GM23338 (cell line): ENCODE data around the gene ENTR1. TPM values are rescaled to one million over a fixed set of nuclear protein-coding genes. Genes with fewer than 3 reads are reported as not detected.
A peak's percentile ranks its signal among the peaks of the same experiment; 100 is the strongest.

Source experiments
- ATAC-seq: fragments of 200-7000 bp; cut with Tn5 transposase; 3 replicates; pipeline ENCODE4 v1.9.1; 2020
- DNase-seq: peaks from one replicate; pipeline ENCODE4 v3.0.0-alpha.2; 2015; ENCODE audit warnings: low spot score
- H2AFZ ChIP-seq: fragments of 200-600 bp; sonication (generic); 2 replicates; pipeline ENCODE4 v1.8.0; 2016; ENCODE audit warnings: antibody characterized with exemption, mild to moderate bottlenecking, moderate library complexity
- H3F3A ChIP-seq: fragments of 200-600 bp; sonication (generic); replicated peaks from 2 replicates; pipeline ENCODE4 v1.8.0; 2017; ENCODE audit warnings: antibody characterized with exemption, mixed run types, low read depth
- H3K27ac ChIP-seq: fragments of 200-600 bp; sonication (generic); 2 replicates; pipeline ENCODE4 v1.6.1; 2016; ENCODE audit warnings: low read depth
- H3K27me3 ChIP-seq: fragments of 200-600 bp; sonication (generic); 2 replicates; pipeline ENCODE4 v1.8.0; 2016; ENCODE audit warnings: mild to moderate bottlenecking, mixed run types, moderate library complexity; ENCODE audit not compliant: insufficient read depth
- H3K36me3 ChIP-seq: fragments of 200-600 bp; sonication (generic); 2 replicates; pipeline ENCODE4 v1.8.0; 2016; ENCODE audit warnings: mild to moderate bottlenecking; ENCODE audit not compliant: insufficient read depth
- H3K4me1 ChIP-seq: fragments of 200-600 bp; sonication (generic); 2 replicates; pipeline ENCODE4 v1.8.0; 2016; ENCODE audit warnings: mild to moderate bottlenecking, moderate library complexity; ENCODE audit not compliant: insufficient read depth
- H3K4me2 ChIP-seq: fragments of 200-600 bp; sonication (generic); 2 replicates; pipeline ENCODE4 v1.7.1; 2017; ENCODE audit warnings: mixed run types
- H3K4me3 ChIP-seq: fragments of 200-600 bp; sonication (generic); 2 replicates; pipeline ENCODE4 v1.6.1; 2016; ENCODE audit warnings: mixed run types
- H3K79me2 ChIP-seq: fragments of 200-600 bp; sonication (generic); replicated peaks from 2 replicates; pipeline ENCODE4 v1.8.0; 2017; ENCODE audit warnings: mild to moderate bottlenecking; ENCODE audit not compliant: insufficient read depth
- H3K9me2 ChIP-seq: fragments of 200-600 bp; sonication (generic); 2 replicates; pipeline ENCODE4 v1.8.0; 2017; ENCODE audit not compliant: insufficient read depth
- H4K20me1 ChIP-seq: fragments of 200-600 bp; sonication (generic); replicated peaks from 2 replicates; pipeline ENCODE4 v1.8.0; 2017; ENCODE audit warnings: mild to moderate bottlenecking; ENCODE audit not compliant: insufficient read depth
- H3K27ac Mint-ChIP-seq: 2 replicates; pipeline ENCODE4 v1.8.0; 2020; ENCODE audit warnings: inconsistent platforms, mild to moderate bottlenecking, moderate library complexity, mixed read lengths
- H3K27me3 Mint-ChIP-seq: 3 replicates; pipeline ENCODE4 v1.8.0; 2022; ENCODE audit warnings: low read depth, mild to moderate bottlenecking, moderate library complexity, mixed read lengths, inconsistent platforms; ENCODE audit not compliant: insufficient read depth, poor library complexity
- H3K36me3 Mint-ChIP-seq: 3 replicates; pipeline ENCODE4 v1.8.0; 2021; ENCODE audit warnings: low read depth, mild to moderate bottlenecking, inconsistent platforms, moderate library complexity, mixed read lengths
- H3K4me1 Mint-ChIP-seq: 3 replicates; pipeline ENCODE4 v1.8.0; 2020; ENCODE audit warnings: mild to moderate bottlenecking, inconsistent platforms, mixed read lengths
- H3K4me3 Mint-ChIP-seq: 3 replicates; pipeline ENCODE4 v1.8.0; 2021; ENCODE audit warnings: moderate library complexity, mild to moderate bottlenecking, inconsistent platforms, mixed read lengths
- H3K9me3 Mint-ChIP-seq: 3 replicates; pipeline ENCODE4 v1.8.0; 2020; ENCODE audit warnings: moderate library complexity, mild to moderate bottlenecking, inconsistent platforms, mixed read lengths
- CREB1 ChIP-seq: fragments of 250-450 bp; sonication (Bioruptor Pico); IDR thresholded peaks from 2 replicates; pipeline ENCODE4 v1.5.0; 2020; ENCODE audit warnings: low read depth, mild to moderate bottlenecking, moderate library complexity
- EZH2 ChIP-seq: fragments of 200-600 bp; sonication (generic); IDR thresholded peaks from one replicate; pipeline ENCODE4 v1.8.0; 2017; ENCODE audit warnings: antibody characterized with exemption, mild to moderate bottlenecking, low read depth; ENCODE audit not compliant: unreplicated experiment
- EZH2phosphoT487 ChIP-seq: fragments of 200-600 bp; sonication (generic); IDR thresholded peaks from one replicate; pipeline ENCODE4 v1.8.1; 2018; ENCODE audit warnings: antibody characterized with exemption; ENCODE audit not compliant: unreplicated experiment
- NANOG ChIP-seq: IDR thresholded peaks from 2 replicates; pipeline ENCODE4 v1.6.1; 2016; ENCODE audit warnings: antibody characterized with exemption, borderline replicate concordance
- POLR2AphosphoS5 ChIP-seq: IDR thresholded peaks from 2 replicates; pipeline ENCODE4 v1.6.1; 2016; ENCODE audit warnings: antibody characterized with exemption, low read depth
- STAT1 ChIP-seq: IDR thresholded peaks from one replicate; pipeline ENCODE4 v1.6.1; 2016; ENCODE audit warnings: antibody characterized with exemption; ENCODE audit not compliant: unreplicated experiment
- ZNF114 ChIP-seq: fragments of 250-450 bp; sonication (Bioruptor Pico); IDR thresholded peaks from 2 replicates; pipeline ENCODE4 v1.5.0; 2020; ENCODE audit warnings: mild to moderate bottlenecking, moderate library complexity
- ZNF331 ChIP-seq: fragments of 250-450 bp; sonication (Bioruptor Pico); IDR thresholded peaks from 2 replicates; pipeline ENCODE4 v1.5.0; 2020; ENCODE audit warnings: low read depth, mild to moderate bottlenecking, moderate library complexity
- polyA plus RNA-seq: library from polyadenylated mRNA; unstranded; fragments of >200 nt; fragmentation: Nextera tagmentation; extraction: Ambion mirVana; gene quantifications from 2 replicates; pipeline ENCODE4 v1.2.1, GENCODE V29; 2016
- total RNA-seq: library from RNA; depleted of rRNA; stranded (reverse); fragments of >200 nt; shearing (Covaris generic); gene quantifications from 2 replicates; pipeline ENCODE4 v1.2.3, GENCODE V29; 2014
- TF ChIP-seq, protein P1 (sequence below): fragments of 250-450 bp; sonication (Bioruptor Pico); IDR thresholded peaks from 2 replicates; pipeline ENCODE4 v1.5.0; 2020; ENCODE audit warnings: mild to moderate bottlenecking, moderate library complexity
- TF ChIP-seq, protein P2 (sequence below), 2 experiments: fragments of 200-600 bp in 1 of 2; sonication (generic) in 1 of 2; conservative IDR thresholded peaks; 2 replicates each; pipeline versions ENCODE4 v1.5.1 to v1.6.1; 2016 to 2017; ENCODE audit warnings: antibody characterized with exemption in 2 of 2, low read depth in 2 of 2, mild to moderate bottlenecking in 2 of 2, moderate library complexity in 1 of 2
- TF ChIP-seq, protein P3 (sequence below): IDR thresholded peaks from one replicate; pipeline ENCODE4 v1.6.1; 2018; ENCODE audit warnings: antibody characterized with exemption; ENCODE audit not compliant: unreplicated experiment

The ENTR1 gene
- total and polyA plus RNA-seq, 2 experiments from 2014 or later, result 25.6 to 91.9 TPM

DNA sequence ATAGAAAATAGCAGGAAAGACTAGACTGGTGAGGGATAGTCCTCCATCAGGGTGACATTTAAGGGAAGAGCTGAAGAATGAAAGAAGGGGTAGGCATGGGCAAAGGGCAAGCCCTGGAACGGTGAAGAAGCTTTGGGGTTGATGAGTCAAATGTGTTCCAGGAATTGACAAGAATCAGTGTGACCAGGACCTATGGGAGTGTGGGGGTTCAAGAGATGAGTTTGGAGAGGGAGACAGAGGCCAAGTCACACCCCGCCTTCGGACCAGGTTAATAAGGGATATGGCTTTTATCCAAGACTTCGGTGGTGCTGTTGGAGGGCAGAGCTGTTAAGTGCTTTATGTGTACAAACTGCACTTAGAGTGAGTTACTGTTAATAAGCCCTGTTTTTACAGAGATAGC, 964 bp upstream of the ENTR1 start (continued):
- TF ChIP-seq, protein P1, sequence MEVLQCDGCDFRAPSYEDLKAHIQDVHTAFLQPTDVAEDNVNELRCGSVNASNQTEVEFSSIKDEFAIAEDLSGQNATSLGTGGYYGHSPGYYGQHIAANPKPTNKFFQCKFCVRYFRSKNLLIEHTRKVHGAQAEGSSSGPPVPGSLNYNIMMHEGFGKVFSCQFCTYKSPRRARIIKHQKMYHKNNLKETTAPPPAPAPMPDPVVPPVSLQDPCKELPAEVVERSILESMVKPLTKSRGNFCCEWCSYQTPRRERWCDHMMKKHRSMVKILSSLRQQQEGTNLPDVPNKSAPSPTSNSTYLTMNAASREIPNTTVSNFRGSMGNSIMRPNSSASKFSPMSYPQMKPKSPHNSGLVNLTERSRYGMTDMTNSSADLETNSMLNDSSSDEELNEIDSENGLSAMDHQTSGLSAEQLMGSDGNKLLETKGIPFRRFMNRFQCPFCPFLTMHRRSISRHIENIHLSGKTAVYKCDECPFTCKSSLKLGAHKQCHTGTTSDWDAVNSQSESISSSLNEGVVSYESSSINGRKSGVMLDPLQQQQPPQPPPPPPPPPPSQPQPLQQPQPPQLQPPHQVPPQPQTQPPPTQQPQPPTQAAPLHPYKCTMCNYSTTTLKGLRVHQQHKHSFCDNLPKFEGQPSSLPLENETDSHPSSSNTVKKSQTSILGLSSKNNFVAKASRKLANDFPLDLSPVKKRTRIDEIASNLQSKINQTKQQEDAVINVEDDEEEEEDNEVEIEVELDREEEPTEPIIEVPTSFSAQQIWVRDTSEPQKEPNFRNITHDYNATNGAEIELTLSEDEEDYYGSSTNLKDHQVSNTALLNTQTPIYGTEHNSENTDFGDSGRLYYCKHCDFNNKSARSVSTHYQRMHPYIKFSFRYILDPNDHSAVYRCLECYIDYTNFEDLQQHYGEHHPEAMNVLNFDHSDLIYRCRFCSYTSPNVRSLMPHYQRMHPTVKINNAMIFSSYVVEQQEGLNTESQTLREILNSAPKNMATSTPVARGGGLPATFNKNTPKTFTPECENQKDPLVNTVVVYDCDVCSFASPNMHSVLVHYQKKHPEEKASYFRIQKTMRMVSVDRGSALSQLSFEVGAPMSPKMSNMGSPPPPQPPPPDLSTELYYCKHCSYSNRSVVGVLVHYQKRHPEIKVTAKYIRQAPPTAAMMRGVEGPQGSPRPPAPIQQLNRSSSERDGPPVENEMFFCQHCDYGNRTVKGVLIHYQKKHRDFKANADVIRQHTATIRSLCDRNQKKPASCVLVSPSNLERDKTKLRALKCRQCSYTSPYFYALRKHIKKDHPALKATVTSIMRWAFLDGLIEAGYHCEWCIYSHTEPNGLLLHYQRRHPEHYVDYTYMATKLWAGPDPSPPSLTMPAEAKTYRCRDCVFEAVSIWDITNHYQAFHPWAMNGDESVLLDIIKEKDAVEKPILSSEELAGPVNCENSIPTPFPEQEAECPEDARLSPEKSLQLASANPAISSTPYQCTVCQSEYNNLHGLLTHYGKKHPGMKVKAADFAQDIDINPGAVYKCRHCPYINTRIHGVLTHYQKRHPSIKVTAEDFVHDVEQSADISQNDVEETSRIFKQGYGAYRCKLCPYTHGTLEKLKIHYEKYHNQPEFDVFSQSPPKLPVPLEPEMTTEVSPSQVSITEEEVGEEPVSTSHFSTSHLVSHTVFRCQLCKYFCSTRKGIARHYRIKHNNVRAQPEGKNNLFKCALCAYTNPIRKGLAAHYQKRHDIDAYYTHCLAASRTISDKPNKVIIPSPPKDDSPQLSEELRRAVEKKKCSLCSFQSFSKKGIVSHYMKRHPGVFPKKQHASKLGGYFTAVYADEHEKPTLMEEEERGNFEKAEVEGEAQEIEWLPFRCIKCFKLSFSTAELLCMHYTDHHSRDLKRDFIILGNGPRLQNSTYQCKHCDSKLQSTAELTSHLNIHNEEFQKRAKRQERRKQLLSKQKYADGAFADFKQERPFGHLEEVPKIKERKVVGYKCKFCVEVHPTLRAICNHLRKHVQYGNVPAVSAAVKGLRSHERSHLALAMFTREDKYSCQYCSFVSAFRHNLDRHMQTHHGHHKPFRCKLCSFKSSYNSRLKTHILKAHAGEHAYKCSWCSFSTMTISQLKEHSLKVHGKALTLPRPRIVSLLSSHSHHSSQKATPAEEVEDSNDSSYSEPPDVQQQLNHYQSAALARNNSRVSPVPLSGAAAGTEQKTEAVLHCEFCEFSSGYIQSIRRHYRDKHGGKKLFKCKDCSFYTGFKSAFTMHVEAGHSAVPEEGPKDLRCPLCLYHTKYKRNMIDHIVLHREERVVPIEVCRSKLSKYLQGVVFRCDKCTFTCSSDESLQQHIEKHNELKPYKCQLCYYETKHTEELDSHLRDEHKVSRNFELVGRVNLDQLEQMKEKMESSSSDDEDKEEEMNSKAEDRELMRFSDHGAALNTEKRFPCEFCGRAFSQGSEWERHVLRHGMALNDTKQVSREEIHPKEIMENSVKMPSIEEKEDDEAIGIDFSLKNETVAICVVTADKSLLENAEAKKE (CRISPR knock-in tag), result no peak
- TF ChIP-seq EZH2phosphoT487 (no peak), CREB1 (CRISPR knock-in tag) (no peak), POLR2AphosphoS5 (no peak), NANOG (no peak), ZNF114 (CRISPR knock-in tag) (no peak)

DNA sequence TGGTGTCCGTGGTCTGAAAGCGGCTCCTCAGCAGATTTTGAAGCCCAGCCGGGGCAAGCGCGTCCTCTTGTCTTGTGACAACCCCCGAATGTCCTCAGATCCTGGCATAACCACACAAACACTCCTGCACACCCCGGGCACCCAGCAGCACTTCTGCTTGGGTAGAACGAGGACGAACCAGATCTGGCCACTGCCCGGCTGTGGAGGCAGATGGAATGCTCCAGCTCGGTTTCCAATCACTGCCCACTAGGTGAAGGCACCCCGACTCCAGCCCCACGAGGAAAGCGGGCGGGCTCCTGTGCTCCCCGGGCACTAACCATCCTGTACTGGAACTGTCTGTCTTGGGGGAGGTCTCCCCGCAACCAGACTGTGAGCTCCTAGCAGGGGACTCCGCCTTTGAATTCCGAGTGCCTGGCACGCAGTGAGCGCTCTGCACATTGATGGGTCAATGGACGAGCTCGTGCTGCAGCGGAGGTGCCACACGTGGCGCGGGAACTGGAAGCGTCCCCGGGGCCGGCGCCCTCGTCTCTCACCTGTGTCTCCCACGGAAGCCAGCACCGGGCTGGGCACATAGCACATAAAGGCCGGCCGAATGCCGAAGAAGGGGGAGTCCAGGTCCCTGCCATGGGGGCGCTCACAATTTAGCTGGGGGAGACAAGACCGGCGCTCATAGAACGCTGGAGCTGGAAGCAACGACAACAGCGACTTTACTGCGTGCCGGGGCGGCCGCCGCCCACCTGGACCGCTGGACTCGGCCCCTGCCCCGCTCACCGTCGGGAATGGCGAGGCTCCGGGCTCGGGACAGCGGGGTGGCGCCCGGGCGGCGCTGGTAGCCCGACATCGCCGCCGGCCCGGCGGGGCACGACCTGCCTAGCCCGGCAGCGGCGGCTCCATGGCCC, 608 bp downstream of the ENTR1 start:
- peaks cover 73% of the 10 kb centered on the region for H3K36me3 Mint-ChIP-seq
- H4K20me1 ChIP-seq, result peaks cover 24% of the 10 kb centered on the region
- H2AFZ ChIP-seq, result no peak overlapping the region; the same call in 1 of the 2 replicates
- H3K9me3 Mint-ChIP-seq, result no peaks in the 10 kb centered on the region
- ATAC-seq (peak; percentile 65), DNase-seq (peak; percentile 48)
- H3K4me1 Mint-ChIP-seq, result peaks cover 20% of the 10 kb centered on the region
- peaks cover 43% of the 10 kb centered on the region for H3K36me3 ChIP-seq
- peak overlapping the region; percentile 96 for H3K4me3 Mint-ChIP-seq
- H3F3A ChIP-seq, result peaks cover 16% of the 10 kb centered on the region
- peak overlapping the region; percentile 96 for H3K27ac Mint-ChIP-seq
- H3K4me2 ChIP-seq, result peak overlapping the region; percentile 96
- H3K79me2 ChIP-seq, result peaks cover 68% of the 10 kb centered on the region
- H3K4me1 ChIP-seq, result peaks cover 17% of the 10 kb centered on the region; the same call in 1 of the 2 replicates
- H3K27me3 ChIP-seq, result no peaks in the 10 kb centered on the region
- 0 out of 2 replicates have a peak overlapping the region, but pooled peaks have one; percentile 39 for H3K27ac ChIP-seq
- no peaks in the 10 kb centered on the region for H3K9me2 ChIP-seq
- peaks cover 30% of the 10 kb centered on the region for H3K27me3 Mint-ChIP-seq
- H3K4me3 ChIP-seq, result peak overlapping the region; percentile 96
- TF ChIP-seq EZH2 (no peak), ZNF331 (CRISPR knock-in tag) (no peak), CREB1 (CRISPR knock-in tag) (no peak), POLR2AphosphoS5 (no peak), STAT1 (no peak), EZH2phosphoT487 (no peak), NANOG (no peak)
- TF ChIP-seq, protein P2, sequence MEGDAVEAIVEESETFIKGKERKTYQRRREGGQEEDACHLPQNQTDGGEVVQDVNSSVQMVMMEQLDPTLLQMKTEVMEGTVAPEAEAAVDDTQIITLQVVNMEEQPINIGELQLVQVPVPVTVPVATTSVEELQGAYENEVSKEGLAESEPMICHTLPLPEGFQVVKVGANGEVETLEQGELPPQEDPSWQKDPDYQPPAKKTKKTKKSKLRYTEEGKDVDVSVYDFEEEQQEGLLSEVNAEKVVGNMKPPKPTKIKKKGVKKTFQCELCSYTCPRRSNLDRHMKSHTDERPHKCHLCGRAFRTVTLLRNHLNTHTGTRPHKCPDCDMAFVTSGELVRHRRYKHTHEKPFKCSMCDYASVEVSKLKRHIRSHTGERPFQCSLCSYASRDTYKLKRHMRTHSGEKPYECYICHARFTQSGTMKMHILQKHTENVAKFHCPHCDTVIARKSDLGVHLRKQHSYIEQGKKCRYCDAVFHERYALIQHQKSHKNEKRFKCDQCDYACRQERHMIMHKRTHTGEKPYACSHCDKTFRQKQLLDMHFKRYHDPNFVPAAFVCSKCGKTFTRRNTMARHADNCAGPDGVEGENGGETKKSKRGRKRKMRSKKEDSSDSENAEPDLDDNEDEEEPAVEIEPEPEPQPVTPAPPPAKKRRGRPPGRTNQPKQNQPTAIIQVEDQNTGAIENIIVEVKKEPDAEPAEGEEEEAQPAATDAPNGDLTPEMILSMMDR (conservative IDR thresholded peaks at IDR 0.05; ENCODE audit: low read depth in 2 of 2), result no peak
- TF ChIP-seq, protein P3, sequence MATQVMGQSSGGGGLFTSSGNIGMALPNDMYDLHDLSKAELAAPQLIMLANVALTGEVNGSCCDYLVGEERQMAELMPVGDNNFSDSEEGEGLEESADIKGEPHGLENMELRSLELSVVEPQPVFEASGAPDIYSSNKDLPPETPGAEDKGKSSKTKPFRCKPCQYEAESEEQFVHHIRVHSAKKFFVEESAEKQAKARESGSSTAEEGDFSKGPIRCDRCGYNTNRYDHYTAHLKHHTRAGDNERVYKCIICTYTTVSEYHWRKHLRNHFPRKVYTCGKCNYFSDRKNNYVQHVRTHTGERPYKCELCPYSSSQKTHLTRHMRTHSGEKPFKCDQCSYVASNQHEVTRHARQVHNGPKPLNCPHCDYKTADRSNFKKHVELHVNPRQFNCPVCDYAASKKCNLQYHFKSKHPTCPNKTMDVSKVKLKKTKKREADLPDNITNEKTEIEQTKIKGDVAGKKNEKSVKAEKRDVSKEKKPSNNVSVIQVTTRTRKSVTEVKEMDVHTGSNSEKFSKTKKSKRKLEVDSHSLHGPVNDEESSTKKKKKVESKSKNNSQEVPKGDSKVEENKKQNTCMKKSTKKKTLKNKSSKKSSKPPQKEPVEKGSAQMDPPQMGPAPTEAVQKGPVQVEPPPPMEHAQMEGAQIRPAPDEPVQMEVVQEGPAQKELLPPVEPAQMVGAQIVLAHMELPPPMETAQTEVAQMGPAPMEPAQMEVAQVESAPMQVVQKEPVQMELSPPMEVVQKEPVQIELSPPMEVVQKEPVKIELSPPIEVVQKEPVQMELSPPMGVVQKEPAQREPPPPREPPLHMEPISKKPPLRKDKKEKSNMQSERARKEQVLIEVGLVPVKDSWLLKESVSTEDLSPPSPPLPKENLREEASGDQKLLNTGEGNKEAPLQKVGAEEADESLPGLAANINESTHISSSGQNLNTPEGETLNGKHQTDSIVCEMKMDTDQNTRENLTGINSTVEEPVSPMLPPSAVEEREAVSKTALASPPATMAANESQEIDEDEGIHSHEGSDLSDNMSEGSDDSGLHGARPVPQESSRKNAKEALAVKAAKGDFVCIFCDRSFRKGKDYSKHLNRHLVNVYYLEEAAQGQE, result no peak
